Measurements from ENCODE around the gene TMEM61. TPM values are rescaled to one million over a fixed set of nuclear protein-coding genes. Genes with fewer than 3 reads are reported as not detected.

Gene TMEM61
- total RNA-seq, 1 donor from 2014 or later: 2.9 TPM

DNA sequence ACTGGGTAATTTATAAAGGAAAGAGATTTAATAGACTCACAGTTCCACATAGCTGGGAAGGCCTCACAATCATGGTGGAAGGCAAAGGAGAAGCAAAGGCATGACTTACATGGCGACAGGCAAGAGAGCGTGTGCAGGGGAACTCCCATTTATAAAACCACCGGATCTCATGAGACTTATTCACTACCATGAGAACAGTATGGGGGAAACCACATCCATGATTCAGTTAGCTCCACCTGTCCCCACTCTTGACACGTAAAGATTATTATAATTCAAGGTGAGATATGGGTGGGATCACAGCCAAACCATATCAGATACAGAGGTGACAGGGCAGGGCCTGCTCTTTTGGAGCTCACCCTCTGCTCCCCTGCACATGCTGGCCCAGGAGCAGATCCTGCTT is 31.4 kb upstream of the TMEM61 start:
- FAIRE-seq: no peak
- no peak for DNase-seq (ENCODE audit: low read depth)
- Histone ChIP-seq H3K4me3 (ENCODE audit: low read depth, low read length) (no peak overlapping the region), H3K36me3 (ENCODE audit: control insufficient read depth, insufficient read depth, low read length) (no peaks in the 10 kb centered on the region), H3K27me3 (ENCODE audit: control insufficient read depth, insufficient read depth, low read length) (no peaks in the 10 kb centered on the region)
- TF ChIP-seq, protein P1, sequence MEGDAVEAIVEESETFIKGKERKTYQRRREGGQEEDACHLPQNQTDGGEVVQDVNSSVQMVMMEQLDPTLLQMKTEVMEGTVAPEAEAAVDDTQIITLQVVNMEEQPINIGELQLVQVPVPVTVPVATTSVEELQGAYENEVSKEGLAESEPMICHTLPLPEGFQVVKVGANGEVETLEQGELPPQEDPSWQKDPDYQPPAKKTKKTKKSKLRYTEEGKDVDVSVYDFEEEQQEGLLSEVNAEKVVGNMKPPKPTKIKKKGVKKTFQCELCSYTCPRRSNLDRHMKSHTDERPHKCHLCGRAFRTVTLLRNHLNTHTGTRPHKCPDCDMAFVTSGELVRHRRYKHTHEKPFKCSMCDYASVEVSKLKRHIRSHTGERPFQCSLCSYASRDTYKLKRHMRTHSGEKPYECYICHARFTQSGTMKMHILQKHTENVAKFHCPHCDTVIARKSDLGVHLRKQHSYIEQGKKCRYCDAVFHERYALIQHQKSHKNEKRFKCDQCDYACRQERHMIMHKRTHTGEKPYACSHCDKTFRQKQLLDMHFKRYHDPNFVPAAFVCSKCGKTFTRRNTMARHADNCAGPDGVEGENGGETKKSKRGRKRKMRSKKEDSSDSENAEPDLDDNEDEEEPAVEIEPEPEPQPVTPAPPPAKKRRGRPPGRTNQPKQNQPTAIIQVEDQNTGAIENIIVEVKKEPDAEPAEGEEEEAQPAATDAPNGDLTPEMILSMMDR (IDR thresholded peaks at IDR 0.05; ENCODE audit: insufficient read depth, low read length, severe bottlenecking): no peak

DNA sequence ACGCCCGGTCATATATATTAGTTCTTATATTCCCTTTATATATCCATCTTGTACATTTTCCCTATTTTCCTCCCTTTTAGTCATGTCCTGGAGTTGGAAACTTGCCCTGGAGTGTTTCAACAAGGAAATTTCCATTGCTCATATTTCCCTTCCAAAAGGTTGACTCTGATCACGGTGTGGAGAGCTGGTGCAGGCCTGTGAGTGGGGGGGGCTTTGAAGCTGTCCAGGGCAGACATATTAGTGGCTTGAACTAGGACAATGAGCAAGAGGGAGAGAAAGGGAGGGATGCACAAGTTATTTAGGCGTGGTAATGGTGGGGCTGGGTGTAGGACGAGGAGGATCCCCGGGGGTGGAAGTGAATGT is 30.4 kb upstream of the TMEM61 start:
- no peak for DNase-seq (ENCODE audit: low read depth)
- TF ChIP-seq, protein P1 (IDR thresholded peaks at IDR 0.05; ENCODE audit: insufficient read depth, low read length, severe bottlenecking): no peak

DNA sequence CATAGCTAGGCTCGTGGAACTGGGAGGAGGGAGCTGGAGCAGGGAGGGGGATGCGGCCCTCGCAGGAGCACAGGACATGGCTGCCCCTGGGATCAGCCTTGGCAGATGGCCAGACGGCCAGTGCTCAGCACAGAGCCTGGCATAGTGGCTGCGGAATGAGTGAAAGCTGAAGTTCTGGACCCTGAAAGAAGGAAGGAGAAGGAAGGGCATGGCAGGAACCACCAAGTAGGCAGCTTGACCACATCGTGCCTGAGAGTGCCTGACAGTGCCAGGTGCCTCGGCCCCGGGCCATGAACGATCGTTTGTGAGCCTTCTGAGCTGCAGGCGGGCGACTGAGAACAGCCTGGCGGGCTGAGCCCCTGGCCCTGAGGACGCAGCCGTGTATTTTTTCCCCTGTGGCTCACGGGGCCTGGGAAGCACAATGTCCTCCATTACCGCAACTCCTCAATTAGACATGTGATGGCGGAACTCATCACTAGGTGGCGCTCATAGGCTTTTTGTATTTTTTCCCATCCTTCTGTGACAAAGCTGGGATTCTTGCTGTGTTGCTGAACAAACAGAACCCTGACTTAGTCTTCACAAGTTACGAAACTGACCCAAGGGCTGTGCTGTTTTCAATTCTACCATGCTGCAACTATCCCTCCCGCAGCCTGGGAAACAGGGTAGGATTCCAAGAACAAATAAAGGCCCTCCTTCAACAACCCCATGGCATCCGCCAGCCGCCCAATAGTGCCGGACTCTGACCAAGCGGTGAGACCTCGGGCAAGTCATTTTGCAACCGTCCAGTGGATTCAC is 29.9 kb upstream of the TMEM61 start:
- peak; percentile 73 for FAIRE-seq
- DNase-seq (ENCODE audit: low read depth): peak; percentile 81
- TF ChIP-seq, protein P1 (IDR thresholded peaks at IDR 0.05; ENCODE audit: insufficient read depth, low read length, severe bottlenecking): peak; percentile 62

More for the DNA sequence above, 30.4 kb upstream of the TMEM61 start:
- no peak for FAIRE-seq
- Histone ChIP-seq H3K36me3 (ENCODE audit: control insufficient read depth, insufficient read depth, low read length) (no peaks in the 10 kb centered on the region), H3K27me3 (ENCODE audit: control insufficient read depth, insufficient read depth, low read length) (no peaks in the 10 kb centered on the region), H3K4me3 (ENCODE audit: low read depth, low read length) (no peak overlapping the region)

DNA sequence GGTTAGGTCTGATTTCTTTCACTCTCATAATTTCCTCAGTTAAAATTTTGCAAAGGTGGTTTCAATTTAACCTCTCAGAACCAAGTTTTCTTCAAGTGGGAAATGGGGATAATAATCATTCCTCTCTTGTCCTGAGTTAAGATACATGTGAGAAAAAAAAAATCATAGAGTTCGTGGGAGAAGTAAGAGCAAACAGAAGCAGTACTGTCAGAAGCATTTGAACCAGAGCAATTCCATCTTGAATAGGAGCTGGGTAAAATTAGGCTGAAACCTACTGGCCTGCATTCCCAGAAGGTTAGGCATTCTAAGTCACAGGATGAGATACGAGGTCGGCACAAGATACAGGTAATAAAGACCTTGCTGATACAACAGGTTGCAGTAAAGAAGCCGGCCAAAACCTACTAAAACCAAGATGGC is 28.6 kb upstream of the TMEM61 start:
- no peaks in the 10 kb centered on the region for H3K27me3 ChIP-seq (ENCODE audit: control insufficient read depth, insufficient read depth, low read length)
- TF ChIP-seq, protein P1 (IDR thresholded peaks at IDR 0.05; ENCODE audit: insufficient read depth, low read length, severe bottlenecking): no peak

More for the DNA sequence above, 29.9 kb upstream of the TMEM61 start:
- Histone ChIP-seq H3K27me3 (ENCODE audit: control insufficient read depth, insufficient read depth, low read length) (no peaks in the 10 kb centered on the region), H3K4me3 (ENCODE audit: low read depth, low read length) (no peak overlapping the region), H3K36me3 (ENCODE audit: control insufficient read depth, insufficient read depth, low read length) (no peaks in the 10 kb centered on the region)

DNA sequence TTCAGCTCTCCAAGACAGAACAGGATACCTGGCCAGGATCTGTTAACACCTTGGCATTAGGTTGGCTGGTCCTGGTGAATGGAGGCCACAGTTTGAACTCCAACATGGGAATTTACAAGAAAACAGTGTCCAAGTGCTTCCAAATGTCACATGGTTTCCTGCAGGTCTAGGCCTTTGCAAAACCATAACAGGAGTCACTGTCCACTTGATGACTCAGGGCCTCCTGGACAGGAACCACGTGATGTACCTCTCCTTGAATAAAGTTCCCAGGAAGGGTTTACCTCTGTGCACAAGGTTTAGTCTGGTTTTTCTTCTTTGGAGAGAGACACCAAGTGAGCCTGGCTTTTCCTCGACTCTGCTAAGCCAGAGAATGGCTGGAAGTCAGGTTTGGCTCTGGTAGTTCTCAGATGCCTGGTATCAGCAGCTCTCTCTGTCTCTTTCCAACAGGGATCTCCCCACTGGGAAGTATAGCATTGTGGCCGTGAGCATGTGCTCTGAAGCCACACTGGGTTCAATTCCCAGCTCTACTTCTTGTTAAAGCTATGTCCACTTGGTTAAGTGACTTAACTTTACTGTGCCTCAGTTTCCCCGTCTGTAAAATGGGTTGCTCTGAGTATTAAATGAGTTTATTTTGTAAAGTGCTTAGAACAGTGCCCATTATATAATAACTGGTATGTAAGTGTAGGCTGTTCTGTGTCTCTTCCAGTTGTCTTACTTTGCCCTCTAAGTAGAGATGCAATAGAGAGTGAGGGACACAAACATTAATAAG is 27.3 kb upstream of the TMEM61 start:
- no peaks in the 10 kb centered on the region for H3K27me3 ChIP-seq (ENCODE audit: control insufficient read depth, insufficient read depth, low read length)
- TF ChIP-seq, protein P1 (IDR thresholded peaks at IDR 0.05; ENCODE audit: insufficient read depth, low read length, severe bottlenecking): no peak
- no peak for FAIRE-seq
- H3K4me3 ChIP-seq (ENCODE audit: low read depth, low read length): no peak overlapping the region
- no peaks in the 10 kb centered on the region for H3K36me3 ChIP-seq (ENCODE audit: control insufficient read depth, insufficient read depth, low read length)
- DNase-seq (ENCODE audit: low read depth): peak; percentile 47

More for the DNA sequence above, 28.6 kb upstream of the TMEM61 start:
- DNase-seq (ENCODE audit: low read depth): no peak
- no peaks in the 10 kb centered on the region for H3K36me3 ChIP-seq (ENCODE audit: control insufficient read depth, insufficient read depth, low read length)
- no peak for FAIRE-seq
- H3K4me3 ChIP-seq (ENCODE audit: low read depth, low read length): no peak overlapping the region
